HG03039 (cell line): ENCODE results near the gene TRABD2B.
A peak's percentile ranks its signal among the peaks of the same experiment; 100 is the strongest.

Experiments used
- ATAC-seq: cut with Tn5 transposase; IDR thresholded peaks from one replicate; pipeline ENCODE4 v1.9.1; 2021; ENCODE audit warnings: mild to moderate bottlenecking, moderate library complexity; ENCODE audit not compliant: unreplicated experiment

The TRABD2B gene

GRCh38 chr1:47764461-47765046 lies 232.6 kb downstream of the TRABD2B start:
- no peak for ATAC-seq

GRCh38 chr1:47763591-47764171 lies 233.5 kb downstream of the TRABD2B start:
- no peak for ATAC-seq

GRCh38 chr1:47761974-47762373 lies 235.2 kb downstream of the TRABD2B start:
- ATAC-seq: no peak

- no peak for ATAC-seq
Measured at GRCh38 chr1:47761201-47761930, 235.8 kb downstream of the TRABD2B start.

GRCh38 chr1:47759936-47760629 lies 237.1 kb downstream of the TRABD2B start:
- ATAC-seq: no peak

GRCh38 chr1:47759251-47759935 lies 237.8 kb downstream of the TRABD2B start:
- no peak for ATAC-seq

- ATAC-seq: no peak
Measured at GRCh38 chr1:47758341-47759250, 238.6 kb downstream of the TRABD2B start.

GRCh38 chr1:47757226-47757975 lies 239.8 kb downstream of the TRABD2B start:
- no peak for ATAC-seq

- no peak for ATAC-seq
Measured at GRCh38 chr1:47756411-47756810, 240.8 kb downstream of the TRABD2B start.

- ATAC-seq: no peak
Measured at GRCh38 chr1:47756006-47756405, 241.2 kb downstream of the TRABD2B start.

GRCh38 chr1:47755101-47755990 lies 241.8 kb downstream of the TRABD2B start:
- no peak for ATAC-seq

GRCh38 chr1:47754221-47754620 lies 243.0 kb downstream of the TRABD2B start:
- ATAC-seq: no peak

GRCh38 chr1:47753808-47754207 lies 243.4 kb downstream of the TRABD2B start:
- peak; percentile 52 for ATAC-seq

GRCh38 chr1:47752559-47752958 lies 244.6 kb downstream of the TRABD2B start:
- ATAC-seq: no peak

GRCh38 chr1:47751996-47752451 lies 245.2 kb downstream of the TRABD2B start:
- no peak for ATAC-seq

GRCh38 chr1:47751193-47751592 lies 246.0 kb downstream of the TRABD2B start:
- ATAC-seq: no peak

- no peak for ATAC-seq
Measured at GRCh38 chr1:47745715-47746609, 251.2 kb downstream of the TRABD2B start.
